ENCODE results near the gene CDCA8. TPM values are rescaled to one million over a fixed set of nuclear protein-coding genes. Genes with fewer than 3 reads are reported as not detected.
"Not testable (repeated sequence)": the region's sequence is repeated elsewhere in the genome, so short reads cannot be mapped to it uniquely, and the experiment has no call there.

The CDCA8 gene
- total RNA-seq, 1 experiment from 2014 or later = 38.4 TPM

- DNase-seq (ENCODE audit: low read depth) = no peak
These were observed 39.9 kb downstream of the CDCA8 start for GRCh38 chr1:37732111-37732780.

GRCh38 chr1:37734629-37735591 is 42.6 kb downstream of the CDCA8 start:
- DNase-seq (ENCODE audit: low read depth) = no peak

- not testable (repeated sequence) for DNase-seq (ENCODE audit: low read depth)
These were observed 45.7 kb downstream of the CDCA8 start for GRCh38 chr1:37737975-37738374.

- not testable (repeated sequence) for DNase-seq (ENCODE audit: low read depth)
These were observed 46.3 kb downstream of the CDCA8 start for GRCh38 chr1:37738619-37739018.

- DNase-seq (ENCODE audit: low read depth) = peak; percentile 55
These were observed 46.9 kb downstream of the CDCA8 start for GRCh38 chr1:37739222-37739621.

- peak; percentile 51 for DNase-seq (ENCODE audit: low read depth)
These were observed 48.8 kb downstream of the CDCA8 start for GRCh38 chr1:37741130-37741529.

GRCh38 chr1:37741662-37742061 is 49.3 kb downstream of the CDCA8 start:
- no peak for DNase-seq (ENCODE audit: low read depth)

GRCh38 chr1:37746806-37747205 is 54.5 kb downstream of the CDCA8 start:
- DNase-seq (ENCODE audit: low read depth) = peak; percentile 16

GRCh38 chr1:37748565-37748964 is 56.2 kb downstream of the CDCA8 start:
- DNase-seq (ENCODE audit: low read depth) = no peak

GRCh38 chr1:37752213-37752582 is 59.9 kb downstream of the CDCA8 start:
- DNase-seq (ENCODE audit: low read depth) = no peak

GRCh38 chr1:37752583-37753471 is 60.5 kb downstream of the CDCA8 start:
- no peak for DNase-seq (ENCODE audit: low read depth)

GRCh38 chr1:37753473-37754321 is 61.4 kb downstream of the CDCA8 start:
- DNase-seq (ENCODE audit: low read depth) = no peak

- DNase-seq (ENCODE audit: low read depth) = no peak
These were observed 63.0 kb downstream of the CDCA8 start for GRCh38 chr1:37755290-37755689.

- DNase-seq (ENCODE audit: low read depth) = no peak
These were observed 63.7 kb downstream of the CDCA8 start for GRCh38 chr1:37755951-37756560.

Small RNA genes lying within 50 kb of the gene (small RNA-seq; reads per million reads assigned to genes)
- not detected for gene RF00019

Other genes starting within 250 kb of the CDCA8 start
- 8.7 and 9.8 TPM in 2 replicates for gene ZC3H12A, start 217.9 kb upstream of the CDCA8 start, total RNA-seq (2014; rRNA removed; shearing (Covaris generic))
- gene MEAF6, start 177.8 kb upstream of the CDCA8 start, total RNA-seq (2014; rRNA removed; shearing (Covaris generic)) = 65.4 and 72.9 TPM in 2 replicates
- 11.3 and 16.5 TPM in 2 replicates for gene SNIP1, start 138.2 kb upstream of the CDCA8 start, total RNA-seq (2014; rRNA removed; shearing (Covaris generic))
- gene DNALI1, start 135.6 kb upstream of the CDCA8 start, total RNA-seq (2014; rRNA removed; shearing (Covaris generic)) = not detected in 2 replicates
- gene GNL2, start 96.6 kb upstream of the CDCA8 start, total RNA-seq (2014; rRNA removed; shearing (Covaris generic)) = 105 and 111 TPM in 2 replicates
- gene RSPO1, start 57.6 kb upstream of the CDCA8 start, total RNA-seq (2014; rRNA removed; shearing (Covaris generic)) = not detected in 2 replicates
- gene EPHA10, start 72.6 kb downstream of the CDCA8 start, total RNA-seq (2014; rRNA removed; shearing (Covaris generic)) = 0.06 TPM in 1 of 2 replicates, not detected in the other
- 18.6 and 21.6 TPM in 2 replicates for gene MANEAL, start 101.3 kb downstream of the CDCA8 start, total RNA-seq (2014; rRNA removed; shearing (Covaris generic))
- 70.7 and 79.1 TPM in 2 replicates for gene C1orf122, start 115.3 kb downstream of the CDCA8 start, total RNA-seq (2014; rRNA removed; shearing (Covaris generic))
- 65.5 and 67.4 TPM in 2 replicates for gene YRDC, start 115.7 kb downstream of the CDCA8 start, total RNA-seq (2014; rRNA removed; shearing (Covaris generic))
- 2.4 and 3.1 TPM in 2 replicates for gene MTF1, start 167.1 kb downstream of the CDCA8 start, total RNA-seq (2014; rRNA removed; shearing (Covaris generic))